HG03460 (cell line): ENCODE measurements around the gene TTLL4.
A peak's percentile ranks its signal among the peaks of the same experiment; 100 is the strongest.
"Not testable (repeated sequence)": the region's sequence is repeated elsewhere in the genome, so short reads cannot be mapped to it uniquely, and the experiment has no call there.

Experiments used
- ATAC-seq: cut with Tn5 transposase; IDR thresholded peaks from one replicate; pipeline ENCODE4 v1.9.1; 2021; ENCODE audit not compliant: unreplicated experiment

TTLL4 gene, protein sequence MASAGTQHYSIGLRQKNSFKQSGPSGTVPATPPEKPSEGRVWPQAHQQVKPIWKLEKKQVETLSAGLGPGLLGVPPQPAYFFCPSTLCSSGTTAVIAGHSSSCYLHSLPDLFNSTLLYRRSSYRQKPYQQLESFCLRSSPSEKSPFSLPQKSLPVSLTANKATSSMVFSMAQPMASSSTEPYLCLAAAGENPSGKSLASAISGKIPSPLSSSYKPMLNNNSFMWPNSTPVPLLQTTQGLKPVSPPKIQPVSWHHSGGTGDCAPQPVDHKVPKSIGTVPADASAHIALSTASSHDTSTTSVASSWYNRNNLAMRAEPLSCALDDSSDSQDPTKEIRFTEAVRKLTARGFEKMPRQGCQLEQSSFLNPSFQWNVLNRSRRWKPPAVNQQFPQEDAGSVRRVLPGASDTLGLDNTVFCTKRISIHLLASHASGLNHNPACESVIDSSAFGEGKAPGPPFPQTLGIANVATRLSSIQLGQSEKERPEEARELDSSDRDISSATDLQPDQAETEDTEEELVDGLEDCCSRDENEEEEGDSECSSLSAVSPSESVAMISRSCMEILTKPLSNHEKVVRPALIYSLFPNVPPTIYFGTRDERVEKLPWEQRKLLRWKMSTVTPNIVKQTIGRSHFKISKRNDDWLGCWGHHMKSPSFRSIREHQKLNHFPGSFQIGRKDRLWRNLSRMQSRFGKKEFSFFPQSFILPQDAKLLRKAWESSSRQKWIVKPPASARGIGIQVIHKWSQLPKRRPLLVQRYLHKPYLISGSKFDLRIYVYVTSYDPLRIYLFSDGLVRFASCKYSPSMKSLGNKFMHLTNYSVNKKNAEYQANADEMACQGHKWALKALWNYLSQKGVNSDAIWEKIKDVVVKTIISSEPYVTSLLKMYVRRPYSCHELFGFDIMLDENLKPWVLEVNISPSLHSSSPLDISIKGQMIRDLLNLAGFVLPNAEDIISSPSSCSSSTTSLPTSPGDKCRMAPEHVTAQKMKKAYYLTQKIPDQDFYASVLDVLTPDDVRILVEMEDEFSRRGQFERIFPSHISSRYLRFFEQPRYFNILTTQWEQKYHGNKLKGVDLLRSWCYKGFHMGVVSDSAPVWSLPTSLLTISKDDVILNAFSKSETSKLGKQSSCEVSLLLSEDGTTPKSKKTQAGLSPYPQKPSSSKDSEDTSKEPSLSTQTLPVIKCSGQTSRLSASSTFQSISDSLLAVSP

DNA sequence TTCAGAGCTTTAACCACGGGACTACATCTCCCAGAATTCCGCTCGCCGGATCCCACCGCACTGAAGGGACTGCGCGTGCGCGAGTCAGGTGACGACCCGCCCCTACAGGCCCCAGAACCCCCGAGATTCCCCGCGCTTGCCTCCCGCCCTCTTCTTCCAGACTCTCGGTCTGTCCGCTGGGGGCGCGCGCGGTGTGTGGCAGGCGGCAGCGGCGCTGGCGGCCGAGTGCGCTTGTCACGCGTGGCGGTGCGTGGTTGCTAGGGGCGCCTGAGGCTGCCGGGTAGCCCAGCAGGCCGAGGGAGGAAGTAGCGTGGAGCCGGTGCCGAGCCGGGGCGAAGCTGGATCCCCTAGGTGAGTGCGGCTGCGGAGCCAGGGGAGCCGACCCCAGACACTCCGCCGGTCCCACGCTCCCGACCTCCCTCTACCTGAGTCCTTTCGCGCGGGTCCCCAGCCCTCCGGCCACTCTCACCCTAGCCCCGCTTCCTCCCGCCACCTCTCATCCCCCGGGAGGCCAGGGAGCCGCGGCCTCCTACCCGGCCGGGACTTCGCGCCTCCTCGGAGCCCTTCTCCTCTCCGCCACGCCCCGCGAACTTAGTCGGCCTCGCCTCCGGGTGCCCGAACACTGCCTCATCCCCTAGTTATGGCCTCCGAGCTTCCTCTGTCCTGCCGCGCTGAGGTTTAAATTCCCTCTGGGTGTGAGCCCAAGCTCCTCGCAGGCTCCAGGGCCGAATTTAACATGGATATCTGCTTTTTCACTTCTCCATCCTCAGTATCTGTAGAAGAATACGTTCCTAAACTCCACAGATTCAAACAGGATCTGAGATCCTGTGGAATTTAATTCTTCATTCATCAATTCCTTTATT, at the start of gene TTLL4:
Gene TTLL4, plus strand, starts transcription at position 149 of the 863 bp plus-strand sequence. CDS start 26,842 bp downstream, outside the sequence.
- peak; percentile 95 for ATAC-seq

- no peak for ATAC-seq
Measured at GRCh38 chr2:218662377-218662776, 48.3 kb upstream of the TTLL4 start.

DNA sequence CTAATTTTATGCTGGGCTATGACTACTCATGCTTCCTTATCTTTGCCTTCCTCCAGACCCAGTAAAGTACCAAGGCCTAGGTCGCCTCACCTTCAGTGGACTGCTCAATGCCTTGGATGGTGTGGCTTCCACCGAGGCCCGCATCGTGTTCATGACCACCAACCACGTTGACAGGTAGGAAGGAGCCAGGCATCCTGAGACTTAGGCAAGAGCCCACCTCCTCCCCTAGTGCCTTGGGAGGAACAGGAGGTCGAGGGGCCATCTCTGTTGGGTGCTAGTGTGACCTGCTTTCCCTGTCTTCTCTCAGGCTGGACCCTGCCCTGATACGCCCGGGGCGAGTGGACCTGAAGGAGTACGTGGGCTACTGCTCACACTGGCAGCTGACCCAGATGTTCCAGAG, 47.8 kb upstream of the TTLL4 start:
- ATAC-seq, result no peak

DNA sequence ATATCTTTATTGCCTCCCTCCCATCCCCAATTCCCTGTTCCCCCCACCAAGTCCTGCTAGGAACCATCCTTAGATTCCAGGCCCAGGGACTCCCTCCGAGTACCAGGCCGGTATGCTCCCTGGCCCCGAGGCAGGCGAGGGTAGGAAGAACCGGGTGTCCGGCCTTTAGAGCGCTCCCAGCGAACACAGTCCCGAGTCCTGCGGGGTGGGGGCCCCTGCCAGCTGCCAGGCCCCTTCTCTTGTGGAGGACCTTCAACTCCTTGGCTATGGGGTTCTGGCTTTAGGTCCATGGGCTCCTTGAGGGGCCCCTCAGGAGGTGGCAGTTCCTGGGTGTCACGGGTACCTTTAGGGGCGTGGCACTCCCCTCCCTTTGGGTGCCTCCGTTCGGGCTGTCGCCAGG, 46.7 kb upstream of the TTLL4 start:
- ATAC-seq, result no peak

DNA sequence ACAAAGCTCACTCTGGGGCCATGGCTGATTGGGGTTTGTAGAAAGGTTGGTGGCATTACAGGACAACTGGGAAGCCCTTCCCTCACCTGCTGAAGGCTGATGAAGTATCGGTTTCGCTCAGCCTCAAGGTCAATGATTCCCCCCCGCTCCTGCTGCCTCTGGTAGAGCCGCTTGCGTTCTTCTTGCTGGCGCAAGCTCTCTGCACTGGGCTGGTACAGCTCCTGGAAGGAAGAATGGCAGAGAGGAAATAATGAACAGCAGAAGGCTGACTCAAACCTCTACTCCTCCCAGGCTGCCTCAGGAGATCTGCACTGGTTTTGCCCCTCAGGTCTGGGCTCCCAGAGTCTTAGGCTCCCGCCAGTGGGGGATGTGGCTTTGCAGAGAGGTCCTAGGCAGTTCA, 46.0 kb upstream of the TTLL4 start:
- no peak for ATAC-seq

GRCh38 chr2:218671097-218671653, 39.5 kb upstream of the TTLL4 start:
- ATAC-seq, result peak; percentile 5

DNA sequence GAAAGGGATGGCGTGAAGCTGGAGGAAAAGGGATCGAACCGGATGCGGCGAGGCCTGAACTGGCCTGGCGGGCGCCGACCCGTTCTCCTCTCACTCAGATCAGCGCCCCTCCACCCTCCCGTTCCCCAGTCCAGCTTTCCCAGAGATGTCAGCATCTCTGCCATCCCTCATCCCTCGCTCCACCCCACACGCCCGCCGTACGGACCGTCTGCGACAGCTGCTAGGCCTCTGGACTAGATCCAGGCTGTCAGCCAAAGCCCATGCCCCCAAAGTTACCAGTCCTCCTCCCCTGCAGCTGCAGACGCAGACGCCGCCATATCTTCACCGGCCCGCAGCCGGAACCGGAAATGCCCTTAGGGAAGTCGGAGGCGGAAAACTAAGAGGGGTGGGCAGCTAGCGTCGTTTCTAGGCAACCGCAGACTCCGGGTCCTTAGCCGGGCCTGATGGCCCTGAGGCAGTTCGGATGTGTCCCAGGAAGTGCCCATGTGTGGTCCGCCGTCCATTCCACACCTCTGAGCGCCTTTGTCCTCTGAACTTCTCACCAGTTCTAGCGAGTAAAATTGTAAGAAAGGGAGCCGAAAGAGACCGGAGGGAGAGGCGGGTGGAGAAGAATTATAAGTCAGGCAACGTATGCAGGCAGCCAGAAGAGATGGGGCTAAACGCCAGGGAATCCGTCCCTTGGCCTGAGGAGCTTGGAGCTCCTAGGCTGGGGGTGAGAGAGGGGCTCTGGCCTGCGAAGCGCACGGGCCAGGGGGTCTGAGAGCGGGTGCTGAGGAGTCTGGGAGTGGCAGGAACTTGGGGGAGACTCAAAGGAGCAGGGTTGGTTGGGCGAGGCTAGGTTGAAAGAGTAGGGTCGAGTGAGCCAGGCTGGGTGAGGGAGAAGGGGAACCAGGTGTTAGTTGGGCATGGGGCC, 38.7 kb upstream of the TTLL4 start, which contains the start of the genes RNF25 and STK36:
Gene RNF25, minus strand, starts transcription at position 349 of the 913 bp plus-strand sequence. Its CDS starts 32 bp downstream, at position 317.
Gene STK36, plus strand, starts transcription at position 433 of the 913 bp plus-strand sequence. CDS start 744 bp downstream, outside the sequence.
- ATAC-seq, result peak; percentile 94

DNA sequence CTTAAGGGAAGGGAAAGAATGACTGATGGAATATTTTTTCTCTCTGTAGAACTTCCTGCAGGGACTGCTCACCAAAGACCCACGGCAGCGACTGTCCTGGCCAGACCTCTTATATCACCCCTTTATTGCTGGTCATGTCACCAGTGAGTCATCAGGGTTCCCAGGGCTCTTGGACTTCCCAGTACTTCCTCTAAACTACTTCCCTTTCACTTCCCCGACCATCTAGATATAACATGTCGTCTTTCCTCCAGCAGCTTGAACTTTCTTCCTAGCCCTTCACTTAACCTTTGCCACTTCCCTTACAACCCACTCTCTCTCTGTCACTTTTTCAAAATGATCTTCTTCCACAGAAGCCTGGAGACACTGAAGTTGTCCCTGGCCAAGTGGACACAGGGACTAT, 31.5 kb upstream of the TTLL4 start:
- ATAC-seq, result no peak

DNA sequence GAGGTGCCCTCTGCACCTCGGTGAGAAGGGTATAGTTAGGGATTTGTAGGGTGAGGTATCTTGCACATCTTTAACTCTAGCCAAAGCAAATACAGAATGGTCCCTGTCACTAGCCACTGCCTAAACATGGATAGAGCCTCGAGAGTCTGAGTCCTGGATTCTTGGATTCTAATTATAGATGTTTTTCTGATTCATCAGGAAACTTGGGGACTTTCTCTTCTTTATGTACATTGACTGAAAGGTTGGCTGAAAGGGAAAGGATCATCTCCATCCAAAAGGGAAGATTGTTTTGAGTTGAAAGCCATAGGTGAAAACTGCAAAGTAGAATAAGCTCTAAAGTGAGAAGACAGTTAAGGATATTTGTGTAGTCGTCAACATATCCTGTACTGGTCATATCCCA, 30.6 kb upstream of the TTLL4 start:
- no peak for ATAC-seq

DNA sequence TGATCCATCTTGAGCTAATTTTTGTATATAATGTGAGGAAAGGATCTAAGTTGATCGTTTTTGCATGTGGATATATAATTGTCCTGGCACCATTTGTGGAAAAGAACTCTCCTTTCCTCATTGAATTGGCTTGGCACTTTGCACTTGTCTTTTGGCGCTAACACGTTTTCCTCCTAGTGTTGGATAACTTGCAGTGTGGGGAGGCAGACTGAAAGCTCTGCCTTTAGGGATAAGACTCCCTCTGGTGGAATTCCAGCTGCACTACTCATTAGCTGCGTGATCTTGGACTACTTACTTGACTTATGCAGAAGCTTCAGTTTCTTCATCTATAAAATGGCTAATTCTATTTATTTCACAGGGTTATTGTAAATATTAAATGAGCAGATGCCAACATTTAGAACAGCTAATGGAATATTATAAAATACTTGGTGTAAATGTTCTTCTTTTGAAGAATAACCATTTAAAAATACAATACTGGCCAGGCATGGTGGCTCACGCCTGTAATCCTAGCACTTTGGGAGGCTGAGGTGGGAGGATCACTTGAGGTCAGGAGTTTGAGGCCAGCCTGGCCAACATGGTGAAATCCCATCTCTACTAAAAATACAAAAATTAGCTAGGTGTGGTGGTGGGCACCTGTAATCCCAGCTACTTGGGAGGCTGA, 23.1 kb upstream of the TTLL4 start:
- ATAC-seq, result not testable (repeated sequence)

- no peak for ATAC-seq
Measured at GRCh38 chr2:218691234-218691633, 19.4 kb upstream of the TTLL4 start.

- no peak for ATAC-seq
Measured at GRCh38 chr2:218694405-218695145, 16.1 kb upstream of the TTLL4 start.

DNA sequence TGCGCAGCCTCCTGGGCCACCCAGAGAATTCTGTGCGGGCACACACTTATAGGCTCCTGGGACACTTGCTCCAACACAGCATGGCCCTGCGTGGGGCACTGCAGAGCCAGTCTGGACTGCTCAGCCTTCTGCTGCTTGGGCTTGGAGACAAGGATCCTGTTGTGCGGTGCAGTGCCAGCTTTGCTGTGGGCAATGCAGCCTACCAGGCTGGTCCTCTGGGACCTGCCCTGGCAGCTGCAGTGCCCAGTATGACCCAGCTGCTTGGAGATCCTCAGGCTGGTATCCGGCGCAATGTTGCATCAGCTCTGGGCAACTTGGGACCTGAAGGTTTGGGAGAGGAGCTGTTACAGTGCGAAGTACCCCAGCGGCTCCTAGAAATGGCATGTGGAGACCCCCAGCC, 11.8 kb upstream of the TTLL4 start:
- ATAC-seq, result no peak

- ATAC-seq, result no peak
Measured at GRCh38 chr2:218701806-218702205, 8.8 kb upstream of the TTLL4 start.

GRCh38 chr2:218703341-218703740, 7.3 kb upstream of the TTLL4 start:
- no peak for ATAC-seq

DNA sequence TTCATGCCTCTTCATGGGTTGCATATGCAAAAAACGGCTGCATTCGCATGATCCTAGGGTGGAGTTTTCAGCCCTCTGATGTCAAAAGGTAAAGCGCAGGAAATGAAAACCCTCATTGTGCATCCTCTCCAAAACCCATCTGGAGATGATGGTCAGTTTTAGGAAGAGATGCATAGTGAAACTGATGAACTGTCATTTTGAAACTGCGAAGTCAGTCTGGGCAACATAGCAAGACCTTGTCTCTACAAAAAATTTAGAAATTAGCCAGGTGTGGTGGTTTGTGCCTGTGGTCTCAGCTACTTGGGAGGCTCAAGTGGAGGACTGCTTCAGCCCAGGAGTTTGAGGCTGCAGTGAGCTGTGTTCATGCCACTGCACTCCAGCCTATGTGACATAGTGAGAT, 2.5 kb upstream of the TTLL4 start:
- ATAC-seq, result no peak

DNA sequence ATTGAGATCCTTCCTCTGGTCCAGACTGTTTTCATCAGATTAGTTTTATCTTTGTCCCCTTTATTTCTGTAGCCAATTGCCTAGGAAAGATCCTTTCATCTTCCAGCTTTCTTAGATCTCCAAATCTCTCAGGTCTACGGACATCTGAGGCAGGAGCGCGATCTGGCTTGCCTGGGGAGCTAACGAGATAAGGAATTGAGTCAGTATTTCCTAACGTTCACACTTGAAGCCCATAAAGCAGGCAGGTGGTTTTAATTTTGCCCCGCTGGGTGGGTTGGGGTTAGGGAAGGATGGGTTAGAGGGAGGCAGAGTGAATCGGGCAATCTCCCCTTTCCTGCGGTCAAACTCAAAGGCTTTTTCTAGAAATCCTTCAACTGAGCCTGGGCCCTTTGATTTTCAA, 727 bp upstream of the TTLL4 start:
- no peak for ATAC-seq

DNA sequence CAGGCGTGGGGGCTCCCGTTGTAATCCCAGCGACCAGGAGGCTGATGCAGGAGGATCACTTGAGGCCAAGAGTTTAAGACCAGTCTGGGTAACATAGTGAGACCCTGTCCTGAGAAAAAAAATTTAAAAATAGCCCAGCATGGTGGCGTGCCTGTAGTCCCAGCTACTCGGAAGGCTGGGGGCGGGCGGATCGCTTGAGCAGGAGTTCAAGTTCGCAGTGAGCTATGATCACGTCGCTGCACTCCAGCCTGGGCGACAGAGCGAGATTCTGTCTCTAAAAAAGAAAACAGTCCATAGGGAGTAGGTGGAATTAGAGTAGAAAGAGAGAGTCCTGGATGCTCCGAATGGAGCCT, 325 bp upstream of the TTLL4 start:
- no peak for ATAC-seq
